Stimulated activated CD4-positive, alpha-beta T cell treated with anti-CD3 and anti-CD28 coated beads, Interleukin-4, amount 100 ng/mL, for 48 hours (primary cell): ENCODE data around the gene METTL16.
"Not testable (repeated sequence)": the region's sequence is repeated elsewhere in the genome, so short reads cannot be mapped to it uniquely, and the experiment has no call there.

ENCODE experiments used
- DNase-seq, 2 donors: peaks; one replicate each; pipeline ENCODE4 v3.0.0-alpha.2; 2020; ENCODE audit warnings: low read depth in 2 of 2

Gene METTL16

GRCh38 chr17:2452216-2452750 is 59.4 kb downstream of the METTL16 start:
- DNase-seq: no peak

GRCh38 chr17:2450016-2450650 is 61.6 kb downstream of the METTL16 start:
- no peak for DNase-seq

GRCh38 chr17:2449486-2449885 is 62.2 kb downstream of the METTL16 start:
- no peak for DNase-seq

GRCh38 chr17:2447479-2447878 is 64.2 kb downstream of the METTL16 start:
- DNase-seq: not testable (repeated sequence)

- DNase-seq: no peak
These were observed 66.0 kb downstream of the METTL16 start for GRCh38 chr17:2445638-2446037.

- DNase-seq: no peak
These were observed 67.3 kb downstream of the METTL16 start for GRCh38 chr17:2444382-2444781.

GRCh38 chr17:2442166-2442565 is 69.5 kb downstream of the METTL16 start:
- DNase-seq: no peak

- no peak for DNase-seq
These were observed 70.8 kb downstream of the METTL16 start for GRCh38 chr17:2440930-2441329.

- DNase-seq: not testable (repeated sequence)
These were observed 71.7 kb downstream of the METTL16 start for GRCh38 chr17:2439997-2440396.

GRCh38 chr17:2438823-2439222 is 72.9 kb downstream of the METTL16 start:
- DNase-seq: no peak

GRCh38 chr17:2436316-2436905 is 75.3 kb downstream of the METTL16 start:
- DNase-seq: no peak

GRCh38 chr17:2435862-2436261 is 75.8 kb downstream of the METTL16 start:
- DNase-seq: no peak

GRCh38 chr17:2435181-2435741 is 76.4 kb downstream of the METTL16 start:
- no peak for DNase-seq

- no peak for DNase-seq
These were observed 78.0 kb downstream of the METTL16 start for GRCh38 chr17:2433696-2434095.

GRCh38 chr17:2427910-2428309 is 83.8 kb downstream of the METTL16 start:
- no peak for DNase-seq

GRCh38 chr17:2427215-2427614 is 84.5 kb downstream of the METTL16 start:
- no peak for DNase-seq

GRCh38 chr17:2423271-2423670 is 88.4 kb downstream of the METTL16 start:
- no peak for DNase-seq

GRCh38 chr17:2421315-2422147 is 90.2 kb downstream of the METTL16 start:
- no peak for DNase-seq

- no peak for DNase-seq
These were observed 91.5 kb downstream of the METTL16 start for GRCh38 chr17:2420176-2420575.

- DNase-seq: no peak
These were observed 92.2 kb downstream of the METTL16 start for GRCh38 chr17:2419486-2419885.

GRCh38 chr17:2418572-2418971 is 93.1 kb downstream of the METTL16 start:
- DNase-seq: no peak

GRCh38 chr17:2416010-2416734 is 95.5 kb downstream of the METTL16 start:
- DNase-seq: peak; percentile 76 to 87
